HG03139 (cell line): ENCODE measurements around the gene HOXC9.

ENCODE experiments used
- ATAC-seq: cut with Tn5 transposase; IDR thresholded peaks from one replicate; pipeline ENCODE4 v1.9.1; 2021; ENCODE audit not compliant: unreplicated experiment

HOXC9 gene

GRCh38 chr12:53986686-53987483, 13.1 kb upstream of the HOXC9 start:
- no peak for ATAC-seq

- no peak for ATAC-seq
Measured at GRCh38 chr12:53987787-53988230, 12.2 kb upstream of the HOXC9 start.

- no peak for ATAC-seq
Measured at GRCh38 chr12:53988541-53989226, 11.3 kb upstream of the HOXC9 start.

- ATAC-seq: no peak
Measured at GRCh38 chr12:53989227-53990113, 10.5 kb upstream of the HOXC9 start.

- ATAC-seq: no peak
Measured at GRCh38 chr12:53990311-53991076, 9.5 kb upstream of the HOXC9 start.

- no peak for ATAC-seq
Measured at GRCh38 chr12:53991077-53991460, 8.9 kb upstream of the HOXC9 start.

GRCh38 chr12:53992377-53992889, 7.5 kb upstream of the HOXC9 start:
- ATAC-seq: no peak

GRCh38 chr12:53993162-53994008, 6.6 kb upstream of the HOXC9 start:
- no peak for ATAC-seq

GRCh38 chr12:53994009-53994263, 6.0 kb upstream of the HOXC9 start:
- ATAC-seq: no peak

GRCh38 chr12:53994264-53995001, 5.5 kb upstream of the HOXC9 start:
- no peak for ATAC-seq

GRCh38 chr12:53995002-53995377, 5.0 kb upstream of the HOXC9 start:
- ATAC-seq: no peak

GRCh38 chr12:53995378-53996239, 4.4 kb upstream of the HOXC9 start:
- no peak for ATAC-seq

GRCh38 chr12:53996240-53997203, 3.4 kb upstream of the HOXC9 start:
- ATAC-seq: no peak

- ATAC-seq: no peak
Measured at GRCh38 chr12:53997204-53998109, 2.5 kb upstream of the HOXC9 start.

GRCh38 chr12:53998110-53998899, 1.7 kb upstream of the HOXC9 start:
- ATAC-seq: no peak
